DMS53 (cell line): ENCODE data around the gene GPBP1L1.
"Not testable (repeated sequence)": the region's sequence is repeated elsewhere in the genome, so short reads cannot be mapped to it uniquely, and the experiment has no call there.

Experiments
- DNase-seq: peaks from one replicate; lab custom pipeline; 2025; lab: John Stamatoyannopoulos, UW

The GPBP1L1 gene, protein sequence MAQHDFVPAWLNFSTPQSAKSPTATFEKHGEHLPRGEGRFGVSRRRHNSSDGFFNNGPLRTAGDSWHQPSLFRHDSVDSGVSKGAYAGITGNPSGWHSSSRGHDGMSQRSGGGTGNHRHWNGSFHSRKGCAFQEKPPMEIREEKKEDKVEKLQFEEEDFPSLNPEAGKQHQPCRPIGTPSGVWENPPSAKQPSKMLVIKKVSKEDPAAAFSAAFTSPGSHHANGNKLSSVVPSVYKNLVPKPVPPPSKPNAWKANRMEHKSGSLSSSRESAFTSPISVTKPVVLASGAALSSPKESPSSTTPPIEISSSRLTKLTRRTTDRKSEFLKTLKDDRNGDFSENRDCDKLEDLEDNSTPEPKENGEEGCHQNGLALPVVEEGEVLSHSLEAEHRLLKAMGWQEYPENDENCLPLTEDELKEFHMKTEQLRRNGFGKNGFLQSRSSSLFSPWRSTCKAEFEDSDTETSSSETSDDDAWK

DNA sequence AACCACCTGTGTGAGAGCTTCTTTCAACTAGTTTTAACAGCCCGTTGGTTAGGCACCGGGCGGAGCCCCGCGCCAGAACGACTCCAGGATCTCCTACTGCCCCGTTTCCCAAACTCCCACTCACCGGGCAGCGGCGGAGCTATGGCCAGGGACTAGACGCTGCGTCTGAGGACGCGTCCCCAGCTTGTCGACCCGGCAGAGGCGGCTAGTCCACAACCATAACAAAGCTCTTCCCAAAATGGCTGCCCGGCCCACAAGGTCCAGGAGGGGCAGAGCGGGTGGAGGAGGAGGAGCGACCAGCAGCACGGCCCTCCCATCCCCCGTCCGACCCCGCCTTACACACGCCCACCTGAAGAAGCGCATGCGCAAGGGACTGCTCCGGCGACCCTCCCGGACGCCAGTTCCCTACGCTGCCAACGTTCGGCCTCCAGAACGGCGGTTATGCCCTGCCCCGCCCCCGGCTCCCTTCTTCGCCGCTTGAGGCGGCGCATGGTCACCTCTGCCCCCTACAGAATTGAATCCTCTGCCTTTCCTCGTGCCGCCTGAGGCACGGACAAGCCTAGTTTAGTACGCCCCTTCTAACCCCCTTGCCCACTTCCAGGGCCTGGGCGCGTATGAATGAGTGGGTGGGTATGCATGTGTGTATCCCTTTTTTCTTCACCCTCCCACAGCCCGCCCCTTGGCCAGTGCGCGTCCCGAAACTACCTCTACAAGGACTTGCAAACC lies at the start of gene GPBP1L1:
TSS of gene GPBP1L1 (minus strand) at position 246 of the 726 bp plus-strand sequence. CDS start 27,446 bp downstream, outside the sequence.
- peak; percentile 98 for DNase-seq

DNA sequence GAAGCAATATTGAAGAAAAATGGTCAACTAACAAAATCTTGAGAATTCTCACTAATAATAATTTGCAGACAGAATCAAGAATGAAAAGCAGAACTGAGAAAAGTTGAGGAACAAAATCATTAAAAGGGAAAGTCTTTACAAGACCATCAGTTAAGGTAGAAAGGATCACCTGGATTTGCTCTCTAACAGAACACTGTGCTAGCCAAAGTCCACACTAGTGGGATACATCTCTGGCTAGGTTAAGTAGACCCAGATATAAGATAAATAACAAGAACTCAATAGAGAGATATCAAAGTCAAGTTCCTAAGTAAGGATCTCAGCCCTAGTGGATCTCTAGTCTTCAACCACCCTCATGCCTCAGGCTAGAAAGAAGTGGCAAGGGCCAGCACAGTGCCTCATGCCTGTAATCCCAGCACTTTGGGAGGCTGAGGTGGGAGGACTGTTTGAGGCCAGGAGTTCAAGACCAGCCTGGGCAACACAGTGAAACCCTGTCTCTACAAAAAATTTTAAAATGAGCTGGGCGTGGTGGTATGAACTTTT lies 44.5 kb upstream of the GPBP1L1 start:
- no peak for DNase-seq

DNA sequence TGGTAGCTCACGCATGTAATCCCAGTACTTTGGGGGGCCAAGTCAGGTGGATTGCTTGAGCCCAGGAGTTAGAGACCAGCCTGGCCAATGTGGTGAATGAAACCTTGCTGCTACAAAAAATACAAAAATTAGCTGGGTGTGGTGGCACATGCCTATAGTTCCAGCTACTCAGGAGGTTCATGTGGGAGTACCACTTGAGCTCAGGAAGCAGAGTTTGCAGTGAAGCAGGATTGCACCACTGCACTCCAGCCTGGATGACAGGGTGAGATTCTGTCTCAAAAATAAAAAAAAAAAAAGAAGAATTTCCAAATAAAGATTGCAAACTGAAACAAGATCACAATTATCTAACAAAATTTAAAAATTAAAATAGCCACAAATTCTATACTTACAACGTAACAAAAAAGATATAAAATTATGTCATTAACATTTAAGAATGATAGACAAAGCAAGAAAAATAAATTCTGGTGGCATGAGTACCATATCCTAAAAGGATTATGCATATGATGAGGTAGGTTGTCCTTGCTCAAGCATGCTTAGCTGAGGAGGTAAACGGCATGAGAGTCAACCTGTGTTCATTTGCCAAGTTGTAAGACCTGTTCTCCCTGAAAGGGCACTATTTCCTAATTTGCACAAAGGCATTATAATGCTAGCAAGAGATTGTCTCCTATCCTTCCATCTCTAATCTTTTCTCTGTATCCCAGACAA lies 43.9 kb upstream of the GPBP1L1 start:
- DNase-seq = peak; percentile 77

DNA sequence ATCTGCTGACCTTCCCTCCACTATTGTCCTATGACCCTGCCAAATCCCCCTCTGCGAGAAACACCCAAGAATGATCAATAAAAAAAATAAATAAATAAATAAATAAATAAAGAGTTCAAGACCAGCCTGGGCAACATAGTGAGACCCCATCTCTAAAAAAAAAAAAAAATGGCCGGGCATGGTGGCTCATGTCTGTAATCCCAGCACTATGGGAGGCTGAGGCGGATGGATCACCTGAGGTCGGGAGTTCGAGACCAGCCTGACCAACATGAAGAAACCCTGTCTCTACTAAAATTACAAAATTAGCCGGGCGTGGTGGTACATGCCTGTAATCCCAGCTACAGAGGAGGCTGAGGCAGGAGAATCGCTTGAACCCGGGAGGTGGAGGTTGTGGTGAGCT lies 39.7 kb upstream of the GPBP1L1 start:
- DNase-seq = not testable (repeated sequence)

DNA sequence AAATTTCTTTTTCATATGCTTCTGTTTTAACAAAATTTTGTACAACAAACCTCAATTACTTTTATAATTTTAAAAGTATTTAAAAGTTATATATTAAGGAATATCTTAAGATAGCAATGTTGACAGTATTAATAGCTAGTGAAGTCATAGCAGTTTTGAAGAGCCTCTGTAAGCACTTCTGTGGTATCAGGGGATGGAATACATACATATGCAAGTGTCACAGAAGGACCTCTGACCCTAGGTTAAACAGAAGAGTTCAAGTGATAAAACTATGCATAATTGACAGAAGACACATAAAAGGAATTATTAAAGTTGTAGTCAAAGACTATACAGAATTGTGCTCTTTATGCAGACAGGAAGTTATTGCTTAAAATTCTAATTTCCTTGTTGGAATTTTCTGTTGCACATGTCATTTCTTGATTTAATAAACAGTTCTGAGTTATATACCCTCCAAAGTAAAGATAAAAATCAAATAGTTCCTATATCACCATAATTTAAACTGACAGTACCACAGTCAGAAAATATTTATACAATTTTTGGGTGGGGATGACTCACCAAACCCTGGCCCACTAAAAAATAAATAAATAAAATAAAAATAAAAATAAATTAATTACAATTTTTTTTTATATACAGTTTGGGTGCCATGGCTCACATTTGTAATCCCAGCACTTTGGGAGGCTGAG lies 37.1 kb upstream of the GPBP1L1 start:
- DNase-seq = peak; percentile 7

DNA sequence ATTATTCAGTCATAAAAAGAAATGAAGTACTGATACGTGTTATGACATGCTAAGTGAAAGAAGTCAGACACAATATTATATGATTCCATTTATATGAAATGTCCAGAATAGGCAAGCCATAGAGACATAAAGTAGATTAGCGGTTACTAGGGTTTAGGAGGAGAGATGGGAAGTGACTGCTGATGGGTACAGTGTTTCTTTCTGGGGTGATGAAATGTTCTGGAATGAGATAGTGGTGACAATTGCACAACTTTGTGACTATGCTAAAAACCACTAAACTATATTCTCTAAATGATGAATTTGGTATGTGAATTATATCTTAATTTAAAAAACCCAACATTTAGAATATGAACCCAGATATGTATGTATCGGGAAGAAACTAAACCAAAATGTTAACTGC lies 36.5 kb upstream of the GPBP1L1 start:
- no peak for DNase-seq

DNA sequence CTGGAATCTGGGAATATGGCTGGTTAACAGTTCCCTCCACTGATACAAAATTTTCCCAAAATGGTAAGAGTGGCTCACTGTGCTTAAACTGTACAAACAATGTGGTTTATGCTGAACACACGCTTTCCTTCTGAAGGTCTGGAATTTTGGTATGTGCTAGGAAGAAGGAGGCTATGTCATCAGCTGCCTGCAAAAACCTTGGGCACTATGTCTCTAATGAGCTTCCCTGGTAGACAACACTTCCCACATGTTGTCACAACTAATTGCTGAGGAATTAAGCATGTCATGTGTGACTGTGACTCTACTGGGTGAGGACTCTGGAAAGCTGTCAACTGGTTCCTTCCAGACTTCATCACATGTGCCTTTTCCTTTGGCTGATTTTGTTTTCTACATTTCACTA lies 34.9 kb upstream of the GPBP1L1 start:
- no peak for DNase-seq

DNA sequence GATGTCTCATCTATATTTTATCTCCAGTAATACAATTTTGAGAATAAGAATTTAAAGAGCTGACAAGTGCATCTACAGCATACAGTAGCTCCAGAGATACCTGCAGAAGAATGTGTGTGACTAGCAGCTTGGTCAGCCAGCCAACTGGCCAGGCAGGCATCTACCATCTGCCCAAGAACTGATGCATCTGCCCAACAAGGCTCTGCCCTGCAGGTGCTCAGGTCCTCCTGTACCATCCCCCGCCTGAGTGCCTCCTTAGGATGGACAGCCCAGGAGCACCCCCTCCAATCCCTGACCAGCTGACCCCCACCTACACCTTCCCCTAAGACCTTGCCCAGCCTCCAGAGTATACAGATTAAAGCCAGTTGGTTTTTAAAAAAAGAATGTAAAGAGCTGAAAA lies 32.0 kb upstream of the GPBP1L1 start:
- DNase-seq = peak; percentile 12

DNA sequence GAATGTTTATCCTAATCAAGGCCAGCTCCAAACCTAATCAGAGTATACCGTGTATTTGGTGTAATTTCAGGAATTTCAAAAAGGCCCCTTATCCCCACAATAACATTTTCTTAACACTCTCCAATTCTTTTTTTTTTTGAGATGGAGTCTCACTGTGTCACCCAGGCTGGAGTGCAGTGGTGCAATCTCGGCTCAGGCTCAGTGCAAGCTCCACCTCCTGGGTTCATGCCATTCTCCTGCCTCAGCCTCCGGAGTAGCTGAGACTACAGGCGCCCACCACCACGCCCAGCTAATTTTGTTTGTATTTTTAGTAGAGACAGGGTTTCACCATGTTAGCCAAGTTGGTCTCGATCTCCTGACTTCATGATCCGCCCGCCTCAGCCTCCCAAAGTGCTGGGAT lies 31.1 kb upstream of the GPBP1L1 start:
- not testable (repeated sequence) for DNase-seq

DNA sequence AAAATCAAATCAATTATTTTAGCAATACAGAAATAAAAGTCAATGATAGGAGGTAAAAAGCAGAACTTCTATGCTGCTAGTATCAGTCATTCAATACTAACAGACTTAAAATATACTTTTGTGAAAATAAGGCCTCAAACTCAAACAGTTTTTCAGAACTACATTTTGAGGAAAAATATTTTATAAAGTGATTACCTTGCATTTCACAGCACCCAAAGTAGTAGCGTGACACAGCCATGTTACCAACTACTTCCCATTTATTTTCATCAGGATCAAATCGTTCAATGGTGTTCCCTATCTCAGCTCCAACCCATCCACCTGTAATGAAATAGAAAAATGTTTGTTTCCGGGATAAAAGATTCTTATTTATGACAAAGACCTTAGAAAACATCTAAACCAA lies 30.4 kb upstream of the GPBP1L1 start:
- DNase-seq = no peak

DNA sequence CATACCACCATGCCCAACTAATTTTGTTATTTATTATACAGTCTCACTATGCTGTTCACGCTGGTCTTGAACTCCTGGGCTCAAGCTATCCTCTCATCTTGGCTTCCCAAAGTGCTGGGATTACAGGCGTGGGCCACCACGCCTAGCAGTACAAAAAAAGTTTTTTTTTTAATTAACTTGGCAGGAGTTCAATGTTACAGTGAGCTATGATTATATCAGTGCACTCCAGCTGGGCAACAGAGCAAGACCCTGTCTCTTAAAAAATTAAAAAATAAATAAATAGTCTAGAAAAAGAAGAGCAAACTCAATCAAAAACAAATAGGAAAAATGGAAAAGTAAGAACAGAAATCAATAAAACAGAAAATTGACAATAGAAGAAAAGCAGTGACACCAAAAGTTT lies 27.4 kb upstream of the GPBP1L1 start:
- no peak for DNase-seq

DNA sequence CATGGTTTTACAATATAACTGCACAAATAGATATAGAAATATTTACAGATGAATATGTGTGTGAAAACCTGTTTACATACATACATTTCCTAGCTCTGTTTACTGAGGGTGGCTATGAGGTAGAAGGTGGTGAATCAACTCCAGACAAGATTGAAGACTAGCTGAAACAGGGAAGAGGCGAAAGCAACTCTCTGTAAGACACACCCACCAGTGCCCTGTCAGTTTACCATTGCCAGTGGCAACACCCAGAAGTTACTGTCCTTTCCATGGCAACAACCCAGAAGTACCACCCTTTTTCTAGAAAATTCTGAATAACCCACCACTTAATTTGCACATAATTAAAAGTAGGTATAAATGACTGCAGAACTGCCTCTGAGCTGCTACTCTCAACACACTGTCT lies 18.3 kb upstream of the GPBP1L1 start:
- no peak for DNase-seq

DNA sequence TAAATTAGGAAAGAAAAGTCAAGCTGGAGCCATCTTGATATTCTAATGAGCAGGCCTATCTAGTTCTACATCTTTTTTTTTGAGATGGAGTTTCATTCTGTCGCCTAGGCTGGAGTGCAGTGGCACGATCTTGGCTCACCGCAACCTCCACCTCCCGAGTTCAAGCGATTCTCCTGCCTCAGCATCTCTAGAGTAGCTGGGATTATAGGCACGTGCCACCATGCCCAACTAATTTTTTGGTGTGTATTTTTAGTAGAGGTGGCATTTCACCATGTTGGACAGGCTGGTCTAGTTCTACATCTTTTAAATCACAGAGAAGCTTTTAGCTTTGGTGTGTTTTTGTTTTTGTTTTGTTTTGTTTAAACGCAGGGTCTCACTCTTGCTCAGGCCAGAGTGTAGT lies 8.5 kb upstream of the GPBP1L1 start:
- DNase-seq = no peak

DNA sequence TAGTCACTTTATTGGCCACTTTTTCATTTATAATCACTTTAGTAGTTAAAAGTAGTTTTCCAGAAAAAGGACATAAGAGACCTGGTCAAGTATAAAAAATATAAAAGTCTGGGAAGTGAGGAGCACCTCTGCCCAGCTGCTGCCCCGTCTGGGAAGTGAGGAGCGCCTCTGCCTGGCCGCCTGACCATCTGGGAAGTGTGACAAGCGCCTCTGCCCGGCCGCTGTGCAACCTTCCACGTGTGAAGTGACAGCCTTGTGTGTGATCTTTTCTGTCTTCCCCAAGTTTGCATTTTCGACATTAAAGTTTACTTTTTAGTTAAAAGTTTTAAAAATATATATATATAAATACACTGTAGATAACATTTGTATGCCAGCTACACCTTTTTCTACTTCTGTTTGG lies 7.5 kb upstream of the GPBP1L1 start:
- DNase-seq = not testable (repeated sequence)

DNA sequence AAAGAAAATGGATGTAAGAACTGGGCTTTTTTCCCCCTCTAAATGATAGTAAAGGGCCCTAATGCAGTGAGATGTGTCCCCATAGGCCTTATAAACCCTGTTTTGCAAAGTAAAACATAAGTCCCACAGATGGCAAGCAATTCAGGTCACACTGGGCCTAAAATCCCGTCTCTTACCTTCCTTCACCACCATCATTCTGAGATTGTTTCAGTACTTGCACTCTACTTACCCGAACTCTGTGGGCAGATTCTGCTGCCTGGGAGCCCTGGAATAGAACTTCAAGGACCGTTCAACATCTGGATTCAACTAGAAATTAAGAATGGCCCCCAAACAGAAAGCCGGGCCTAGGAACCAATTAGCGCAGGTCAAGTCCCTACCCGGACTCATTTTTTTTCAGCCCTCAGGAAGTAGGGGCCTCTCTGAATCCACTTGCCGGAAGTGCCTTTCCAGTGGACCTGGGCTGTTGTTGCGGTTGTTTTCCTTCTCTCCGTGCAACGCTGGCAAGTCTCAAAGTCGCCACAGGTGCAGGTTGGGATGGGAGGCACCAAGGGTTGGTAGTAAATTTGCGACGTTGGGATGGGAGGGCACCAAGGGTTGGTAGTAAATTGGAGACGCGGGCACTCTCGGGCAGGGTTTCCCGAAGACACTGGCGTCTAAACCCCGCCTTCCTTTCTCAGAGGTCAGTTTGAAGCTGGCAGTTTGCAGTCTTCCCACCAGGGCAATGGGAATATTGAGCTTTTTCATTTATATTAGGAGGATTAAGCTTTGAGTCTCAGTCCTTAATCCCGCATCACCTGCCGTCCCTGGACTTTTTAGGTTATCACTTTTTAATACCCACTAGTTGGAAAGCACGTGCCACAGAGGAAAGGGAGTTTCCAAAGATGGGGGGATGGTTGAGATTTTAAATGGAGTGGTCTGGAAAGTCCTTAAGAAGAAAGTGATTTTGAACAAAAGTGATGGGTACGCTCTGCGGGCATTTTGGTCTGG lies 1.7 kb upstream of the GPBP1L1 start, which contains the start of gene TMEM69:
TSS of gene TMEM69 (plus strand) at position 428 of the 987 bp plus-strand sequence. CDS start 2,888 bp downstream, outside the sequence.
- DNase-seq = peak; percentile 95

DNA sequence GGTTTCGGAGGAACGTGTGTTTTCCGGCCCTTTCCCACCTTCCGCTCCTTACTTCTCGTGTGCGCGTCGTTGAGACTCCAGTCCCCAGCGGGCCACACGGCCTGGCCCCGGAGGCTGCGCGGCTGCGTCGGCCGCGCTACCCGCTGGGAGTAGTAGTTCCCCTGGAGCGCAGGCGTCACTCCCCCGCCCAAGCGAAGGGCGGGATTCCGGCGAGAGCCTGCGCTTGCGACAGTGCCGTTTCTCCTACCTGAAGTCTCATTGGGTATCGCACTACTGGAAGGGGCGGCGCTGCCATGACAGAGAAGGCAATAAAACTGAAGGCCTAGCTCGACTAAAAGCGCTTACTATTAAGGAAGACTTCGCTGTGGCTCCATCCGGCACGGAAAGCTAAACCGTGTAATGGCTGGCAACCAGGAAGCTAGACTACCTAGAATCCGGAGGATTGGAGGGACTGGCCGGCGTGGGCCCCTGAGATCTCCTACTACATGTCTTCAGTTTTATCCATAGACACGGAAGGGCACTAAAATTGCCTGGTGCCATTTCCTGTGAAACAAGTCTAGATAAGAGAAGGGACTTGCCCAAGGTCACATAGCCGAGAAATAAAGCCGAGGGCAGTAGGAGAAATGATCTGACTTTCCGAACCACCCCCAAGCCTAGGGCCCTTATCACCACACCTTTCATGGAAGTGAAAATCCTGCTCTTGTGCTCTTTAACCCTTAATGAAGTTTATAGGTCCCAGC lies 851 bp upstream of the GPBP1L1 start:
- DNase-seq = peak; percentile 100

DNA sequence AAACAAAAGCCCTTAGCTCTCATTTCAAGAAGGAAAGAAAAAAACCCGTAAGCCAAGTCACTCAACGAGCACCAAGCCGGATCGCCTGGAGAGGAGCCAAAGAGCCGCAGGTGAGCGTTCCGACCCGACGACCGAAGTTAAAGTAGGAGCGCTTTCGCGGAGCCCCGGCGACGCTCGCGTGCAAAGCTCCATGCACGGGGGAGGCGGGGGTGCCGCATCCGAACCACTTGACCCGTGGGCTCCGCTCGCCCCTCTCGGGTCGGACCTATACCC lies 382 bp downstream of the GPBP1L1 start:
- peak; percentile 86 for DNase-seq

DNA sequence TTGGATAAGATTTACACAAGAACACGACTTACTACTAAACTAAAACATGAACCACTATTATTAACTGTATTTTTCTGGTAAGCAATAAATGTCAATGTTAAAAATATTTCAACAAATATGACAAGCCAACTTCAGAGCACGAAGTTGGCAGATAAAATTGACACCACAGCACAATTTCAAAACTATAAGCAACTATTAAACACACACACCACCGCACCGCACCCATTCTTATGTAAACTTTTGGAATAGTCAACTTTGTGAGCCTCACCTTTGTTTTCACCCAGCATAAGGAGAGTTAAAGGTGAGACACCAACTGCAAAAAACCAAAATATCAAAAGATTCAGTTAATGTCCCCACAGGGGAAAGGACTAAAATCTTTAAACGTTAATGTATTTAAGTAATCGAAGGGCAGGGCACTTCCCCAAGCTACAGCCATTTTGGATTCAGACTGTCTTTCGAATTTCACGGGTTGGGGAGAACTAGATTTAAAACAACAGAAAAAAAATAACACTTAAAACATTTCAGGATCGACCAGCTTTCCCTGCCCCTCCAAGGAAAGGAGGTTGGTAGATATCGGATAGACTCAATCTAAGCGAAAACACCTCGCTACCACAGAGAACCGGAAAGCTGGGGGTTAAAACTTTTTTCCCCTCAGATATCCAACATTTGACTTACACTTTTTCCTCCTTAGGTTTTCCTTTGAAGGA lies 872 bp downstream of the GPBP1L1 start:
- peak; percentile 41 for DNase-seq

DNA sequence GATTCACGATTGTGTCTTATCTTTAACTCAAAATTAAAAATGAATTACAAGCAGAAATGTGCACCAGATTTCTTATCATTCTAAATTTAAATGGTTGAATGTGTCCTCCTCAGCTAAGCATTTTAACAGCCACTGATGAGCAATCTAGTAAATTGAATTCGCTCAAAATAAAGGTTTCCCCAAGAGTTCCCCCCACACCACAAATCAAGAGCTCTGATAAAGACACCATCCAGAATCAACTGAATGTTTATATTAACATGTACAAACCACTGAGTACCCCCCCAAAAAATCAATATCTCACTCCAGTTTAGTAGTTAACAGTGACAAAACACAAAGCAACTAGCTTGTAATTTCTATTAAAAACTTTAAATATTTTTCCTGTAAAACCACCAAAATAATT lies 1.9 kb downstream of the GPBP1L1 start:
- no peak for DNase-seq
